DMS153 treated with DMSO at 0.1 percent for 48 hours (cell line): ENCODE results near the gene IL22RA1.

Source experiments
- DNase-seq: peaks from one replicate; lab custom pipeline; 2025; ENCODE audit not compliant: unreplicated experiment; lab: John Stamatoyannopoulos, UW

The IL22RA1 gene

DNA sequence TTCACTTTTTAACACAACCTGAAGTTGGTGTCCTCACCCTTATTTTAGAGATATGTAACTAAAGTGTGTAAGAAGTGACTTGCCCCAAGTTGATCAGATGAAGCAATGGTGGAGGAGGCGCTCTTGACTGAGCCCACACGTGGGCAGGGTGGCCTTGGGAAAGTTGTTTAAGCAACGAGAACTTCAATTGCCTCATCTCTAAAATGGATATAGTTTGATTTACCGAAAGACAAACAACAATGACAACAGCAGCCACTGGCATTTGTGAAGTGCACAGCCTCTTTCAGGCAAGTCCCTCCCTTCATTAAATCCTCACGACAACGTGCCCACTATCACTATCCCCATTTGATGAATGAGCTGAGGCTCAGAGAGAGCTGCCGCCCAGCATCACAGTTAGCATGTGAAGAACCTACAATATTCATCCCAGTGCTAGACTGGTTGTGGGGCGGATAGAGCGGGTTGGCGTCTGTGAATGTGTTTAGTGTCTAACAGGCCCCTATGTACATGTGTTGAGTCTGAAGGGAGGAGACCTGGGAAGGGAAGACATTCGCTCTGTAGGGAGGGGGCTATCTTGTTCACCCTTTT, 3.0 kb downstream of the IL22RA1 start:
- DNase-seq, result no peak

DNA sequence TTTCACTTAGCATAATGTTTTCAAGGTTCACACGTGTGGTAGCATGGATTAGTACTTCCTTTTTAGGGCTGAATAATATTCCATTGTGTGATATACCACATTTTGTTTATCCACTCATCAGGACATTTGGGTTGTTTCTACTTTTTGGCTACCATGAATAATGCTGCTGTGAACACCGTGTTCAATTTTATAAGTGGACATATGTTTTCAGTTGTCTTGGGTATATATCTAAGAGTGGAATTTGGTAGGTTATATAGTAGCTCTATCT, 3.8 kb downstream of the IL22RA1 start:
- no peak for DNase-seq

GRCh38 chr1:24138476-24139221, 4.3 kb downstream of the IL22RA1 start:
- DNase-seq, result no peak

- no peak for DNase-seq
These were observed 5.9 kb downstream of the IL22RA1 start for GRCh38 chr1:24136956-24137539.

GRCh38 chr1:24134376-24134775, 8.6 kb downstream of the IL22RA1 start:
- DNase-seq, result no peak

- no peak for DNase-seq
These were observed 9.1 kb downstream of the IL22RA1 start for GRCh38 chr1:24133819-24134218.

GRCh38 chr1:24130385-24130784, 12.6 kb downstream of the IL22RA1 start:
- no peak for DNase-seq

- DNase-seq, result no peak
These were observed 15.1 kb downstream of the IL22RA1 start for GRCh38 chr1:24127801-24128363.

- no peak for DNase-seq
These were observed 15.7 kb downstream of the IL22RA1 start for GRCh38 chr1:24127134-24127800.

GRCh38 chr1:24126672-24127023, 16.3 kb downstream of the IL22RA1 start:
- no peak for DNase-seq

- no peak for DNase-seq
These were observed 16.8 kb downstream of the IL22RA1 start for GRCh38 chr1:24126018-24126671.

- no peak for DNase-seq
These were observed 17.5 kb downstream of the IL22RA1 start for GRCh38 chr1:24125456-24125855.

GRCh38 chr1:24124980-24125379, 18.0 kb downstream of the IL22RA1 start:
- DNase-seq, result no peak

- no peak for DNase-seq
These were observed 19.3 kb downstream of the IL22RA1 start for GRCh38 chr1:24123611-24124010.

DNA sequence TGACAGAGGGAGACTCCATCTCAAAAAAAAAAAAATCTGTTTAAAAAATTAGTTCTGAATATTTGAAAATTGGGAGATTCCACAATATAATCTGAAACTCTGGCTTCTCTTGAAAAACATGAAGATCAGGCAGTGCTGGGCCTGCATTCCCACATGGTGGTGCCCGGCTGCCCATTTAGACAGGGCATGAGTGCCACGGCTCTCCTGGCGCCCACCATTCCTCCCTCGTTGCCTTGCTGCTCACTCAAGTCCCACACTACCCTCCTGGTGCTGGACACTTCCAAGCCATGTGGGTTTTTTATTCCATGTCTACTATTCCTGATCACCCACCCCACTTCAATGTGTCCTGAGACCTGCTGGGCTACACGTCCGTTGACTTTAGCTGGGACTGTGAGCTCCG, 20.2 kb downstream of the IL22RA1 start:
- DNase-seq, result no peak

DNA sequence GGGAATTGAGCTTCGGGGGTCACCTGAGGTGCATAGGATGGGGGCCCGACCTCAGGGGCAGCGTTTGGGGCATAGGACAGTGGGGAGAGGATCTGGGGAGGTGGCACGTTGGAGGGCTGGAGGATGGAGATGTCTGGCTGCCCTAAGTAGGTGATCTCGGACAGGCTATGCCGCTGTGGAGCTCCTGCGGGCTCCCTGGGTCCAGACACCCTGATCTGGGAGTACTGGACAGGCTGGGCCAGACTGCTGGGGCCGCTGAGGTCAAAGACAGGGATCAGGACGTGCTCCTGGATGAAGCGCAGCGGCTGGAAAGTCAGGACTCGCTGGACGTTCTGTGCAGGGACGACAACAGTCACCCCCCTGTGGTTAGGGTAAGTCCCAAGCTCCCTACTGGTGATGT, 21.5 kb downstream of the IL22RA1 start:
- no peak for DNase-seq

DNA sequence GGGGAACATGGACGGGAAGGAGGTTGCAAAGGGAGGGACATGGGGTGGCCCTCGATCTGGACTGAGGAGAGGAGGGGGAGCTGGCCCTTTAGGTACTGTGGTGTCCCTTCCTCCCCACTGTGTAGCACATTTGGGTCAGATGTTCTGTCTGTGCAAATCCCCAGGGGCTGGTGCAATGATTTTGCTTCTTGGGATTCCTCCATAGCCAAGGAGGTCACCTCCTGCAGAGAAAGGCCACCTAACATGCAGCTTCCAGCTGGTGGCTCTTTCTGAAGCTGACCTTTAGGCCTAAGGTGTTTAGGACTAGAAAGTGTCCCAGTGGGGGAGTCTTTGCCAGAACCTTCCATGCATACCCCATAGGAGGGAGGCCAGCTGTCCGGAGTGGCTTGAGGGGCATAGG, 22.0 kb downstream of the IL22RA1 start:
- no peak for DNase-seq

DNA sequence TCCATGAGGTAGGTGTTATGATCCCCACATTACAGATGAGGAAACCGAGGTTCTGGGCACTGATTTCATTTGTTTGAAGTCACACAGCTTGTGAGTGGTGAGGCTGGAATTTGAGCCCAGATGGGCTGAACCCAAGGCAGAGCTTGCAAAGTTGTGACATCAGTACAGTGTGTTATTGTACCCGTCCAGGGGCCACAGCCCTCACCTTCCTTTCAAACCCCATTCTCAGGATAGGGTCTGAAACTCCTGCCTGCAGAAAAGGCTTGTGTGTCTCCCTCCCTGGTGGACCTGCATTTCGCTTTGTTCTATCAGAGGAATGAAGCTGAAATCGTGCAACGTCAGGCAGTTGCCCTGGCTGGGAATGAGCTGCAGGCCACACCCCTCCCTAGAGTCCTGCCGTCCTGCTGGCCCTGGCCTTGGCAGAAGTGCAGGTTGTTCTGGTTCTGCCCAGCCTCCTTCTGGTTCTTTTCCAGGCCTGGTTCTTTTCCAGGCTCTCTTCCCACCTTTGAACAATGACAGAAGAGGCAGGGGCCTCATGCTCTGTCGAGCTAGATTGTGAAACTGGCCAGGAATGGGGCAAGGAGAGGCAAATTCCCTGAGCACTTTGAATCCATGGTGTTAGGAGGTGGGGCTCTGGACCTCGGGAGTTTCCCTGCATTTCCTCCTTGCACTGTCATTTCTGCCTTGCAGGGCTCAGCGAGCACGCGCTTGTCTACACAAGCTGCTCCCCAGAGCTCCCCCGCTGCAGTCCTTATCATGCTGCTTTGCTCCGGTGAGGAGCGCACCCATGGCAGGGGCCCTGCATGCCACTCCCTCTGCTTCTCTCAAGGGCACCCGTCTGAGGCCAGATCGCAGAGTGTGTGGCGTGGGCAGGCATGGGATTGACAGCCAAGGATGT, 22.8 kb downstream of the IL22RA1 start:
- DNase-seq, result no peak

- DNase-seq, result no peak
These were observed 23.5 kb downstream of the IL22RA1 start for GRCh38 chr1:24119489-24119858.

- no peak for DNase-seq
These were observed 24.3 kb downstream of the IL22RA1 start for GRCh38 chr1:24118410-24119242.
